HepG2 (cell line): ENCODE measurements around the gene HINT2. TPM values are rescaled to one million over a fixed set of nuclear protein-coding genes. Genes with fewer than 3 reads are reported as not detected.

Experiments
- GATA4 ChIP-seq: sonication (generic); IDR thresholded peaks from 2 replicates; pipeline ENCODE4 v1.6.1; 2016; ENCODE audit warnings: antibody characterized with exemption, low read depth, borderline replicate concordance
- SOX5 ChIP-seq: IDR thresholded peaks from 2 replicates; pipeline ENCODE4 v1.6.1; 2016; ENCODE audit warnings: borderline replicate concordance
- SUZ12 ChIP-seq: fragments of 150-350 bp; IDR thresholded peaks from 2 replicates; pipeline ENCODE4 v1.6.1; 2014; ENCODE audit warnings: low read depth, low read length
- TBX2 ChIP-seq: sonication (generic); formaldehyde crosslinking; IDR thresholded peaks from 2 replicates; pipeline ENCODE4 v1.5.0; 2020; ENCODE audit warnings: missing genetic modification reagents, mild to moderate bottlenecking, borderline replicate concordance
- ZHX1 ChIP-seq: sonication (generic); formaldehyde crosslinking; IDR thresholded peaks from 2 replicates; pipeline ENCODE4 v1.8.1; 2022; ENCODE audit warnings: low read depth, mild to moderate bottlenecking, missing genetic modification reagents
- ZNF724P ChIP-seq: sonication (generic); formaldehyde crosslinking; IDR thresholded peaks from 2 replicates; pipeline ENCODE4 v1.8.0; 2022; ENCODE audit warnings: missing genetic modification reagents, borderline replicate concordance
- polyA plus RNA-seq, 8 experiments: library from polyadenylated mRNA; depleted of rRNA in 3 of 8; stranded (reverse) in 7 of 8; unstranded in 1 of 8; fragments of >200 nt; fragmentation: Illumina TruSeq in 4 of 8; extraction: Trizol in 4 of 8; gene quantifications; 2 replicates each; pipeline versions ENCODE4 v1.2.1 to v1.2.3, GENCODE V29; 2011 to 2016; ENCODE audit warnings: low read depth in 4 of 8, missing spikeins in 1 of 8, mixed read lengths in 1 of 8; ENCODE audit not compliant: insufficient read depth in 1 of 8
- total RNA-seq, 5 experiments: library from RNA; depleted of rRNA; stranded (reverse); fragments of >200 nt; fragmentation: Illumina TruSeq; extraction: Trizol; gene quantifications; 2 replicates each; pipeline ENCODE4 v1.2.3, GENCODE V29; 2016; ENCODE audit warnings: low read depth in 1 of 5
- TF ChIP-seq, protein P1 (sequence below): IDR thresholded peaks from 2 replicates; pipeline ENCODE4 v1.4.0; 2020; ENCODE audit warnings: mild to moderate bottlenecking, missing genetic modification reagents
- TF ChIP-seq, protein P2 (sequence below): sonication (generic); formaldehyde crosslinking; IDR thresholded peaks from 2 replicates; pipeline ENCODE4 v1.9.0; 2022; ENCODE audit warnings: missing genetic modification reagents, mild to moderate bottlenecking, borderline replicate concordance
- TF ChIP-seq, protein P3 (sequence below): IDR thresholded peaks from 2 replicates; pipeline ENCODE4 v1.6.1; 2018; ENCODE audit warnings: missing genetic modification reagents, mild to moderate bottlenecking, missing compliant biosample characterization
- TF ChIP-seq, protein P4 (sequence below): sonication (generic); formaldehyde crosslinking; IDR thresholded peaks from 2 replicates; pipeline ENCODE4 v1.9.0; 2021; ENCODE audit warnings: missing genetic modification reagents, borderline replicate concordance

Gene HINT2
- total and polyA plus RNA-seq, 2 of the 13 experiments (the other 11 are each of a cell fraction or from before 2014, with no cell fraction given), result 37.9 to 56.2 TPM

DNA sequence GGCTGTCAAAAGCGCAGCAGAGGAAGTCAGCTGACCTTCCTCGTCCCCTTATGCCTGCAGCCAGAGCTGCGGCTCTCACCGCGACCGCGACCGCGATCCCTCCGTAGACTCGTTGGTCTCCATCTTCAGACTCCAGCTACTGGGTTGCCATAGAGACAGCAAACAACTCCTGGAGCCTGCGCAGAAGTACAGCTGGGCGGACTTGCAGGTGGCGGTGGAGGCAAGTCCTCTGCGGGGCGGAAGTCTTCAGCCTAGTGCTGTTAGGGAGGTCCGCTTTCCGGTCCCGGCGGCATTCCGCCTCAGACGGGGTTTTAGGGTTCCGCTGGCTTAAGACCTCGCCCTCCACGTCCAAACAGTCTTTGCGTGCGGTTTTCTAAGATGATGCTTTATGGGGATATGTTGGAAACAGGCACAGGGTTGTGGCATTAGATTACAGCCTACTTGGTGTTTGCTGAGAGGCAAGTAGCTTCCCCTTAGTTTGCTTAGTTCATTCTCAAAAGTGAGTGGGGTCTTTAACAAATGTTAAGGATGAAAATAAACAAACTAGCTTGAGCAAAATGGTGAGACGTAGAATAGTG, 2.7 kb downstream of the HINT2 start, which contains the start of gene SPAG8 (continued):
- TF ChIP-seq ZHX1 (CRISPR knock-in tag), result no peak
- 0 out of 2 replicates have a peak, but pooled peaks have one; percentile 22 for TF ChIP-seq SOX5 (CRISPR knock-in tag)
- TF ChIP-seq, protein P1, sequence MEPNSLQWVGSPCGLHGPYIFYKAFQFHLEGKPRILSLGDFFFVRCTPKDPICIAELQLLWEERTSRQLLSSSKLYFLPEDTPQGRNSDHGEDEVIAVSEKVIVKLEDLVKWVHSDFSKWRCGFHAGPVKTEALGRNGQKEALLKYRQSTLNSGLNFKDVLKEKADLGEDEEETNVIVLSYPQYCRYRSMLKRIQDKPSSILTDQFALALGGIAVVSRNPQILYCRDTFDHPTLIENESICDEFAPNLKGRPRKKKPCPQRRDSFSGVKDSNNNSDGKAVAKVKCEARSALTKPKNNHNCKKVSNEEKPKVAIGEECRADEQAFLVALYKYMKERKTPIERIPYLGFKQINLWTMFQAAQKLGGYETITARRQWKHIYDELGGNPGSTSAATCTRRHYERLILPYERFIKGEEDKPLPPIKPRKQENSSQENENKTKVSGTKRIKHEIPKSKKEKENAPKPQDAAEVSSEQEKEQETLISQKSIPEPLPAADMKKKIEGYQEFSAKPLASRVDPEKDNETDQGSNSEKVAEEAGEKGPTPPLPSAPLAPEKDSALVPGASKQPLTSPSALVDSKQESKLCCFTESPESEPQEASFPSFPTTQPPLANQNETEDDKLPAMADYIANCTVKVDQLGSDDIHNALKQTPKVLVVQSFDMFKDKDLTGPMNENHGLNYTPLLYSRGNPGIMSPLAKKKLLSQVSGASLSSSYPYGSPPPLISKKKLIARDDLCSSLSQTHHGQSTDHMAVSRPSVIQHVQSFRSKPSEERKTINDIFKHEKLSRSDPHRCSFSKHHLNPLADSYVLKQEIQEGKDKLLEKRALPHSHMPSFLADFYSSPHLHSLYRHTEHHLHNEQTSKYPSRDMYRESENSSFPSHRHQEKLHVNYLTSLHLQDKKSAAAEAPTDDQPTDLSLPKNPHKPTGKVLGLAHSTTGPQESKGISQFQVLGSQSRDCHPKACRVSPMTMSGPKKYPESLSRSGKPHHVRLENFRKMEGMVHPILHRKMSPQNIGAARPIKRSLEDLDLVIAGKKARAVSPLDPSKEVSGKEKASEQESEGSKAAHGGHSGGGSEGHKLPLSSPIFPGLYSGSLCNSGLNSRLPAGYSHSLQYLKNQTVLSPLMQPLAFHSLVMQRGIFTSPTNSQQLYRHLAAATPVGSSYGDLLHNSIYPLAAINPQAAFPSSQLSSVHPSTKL (CRISPR knock-in tag), result peak; percentile 30; the same call in 1 of the 2 replicates
- TF ChIP-seq TBX2 (CRISPR knock-in tag), result 0 out of 2 replicates have a peak, but pooled peaks have one; percentile 39
- TF ChIP-seq, protein P2, sequence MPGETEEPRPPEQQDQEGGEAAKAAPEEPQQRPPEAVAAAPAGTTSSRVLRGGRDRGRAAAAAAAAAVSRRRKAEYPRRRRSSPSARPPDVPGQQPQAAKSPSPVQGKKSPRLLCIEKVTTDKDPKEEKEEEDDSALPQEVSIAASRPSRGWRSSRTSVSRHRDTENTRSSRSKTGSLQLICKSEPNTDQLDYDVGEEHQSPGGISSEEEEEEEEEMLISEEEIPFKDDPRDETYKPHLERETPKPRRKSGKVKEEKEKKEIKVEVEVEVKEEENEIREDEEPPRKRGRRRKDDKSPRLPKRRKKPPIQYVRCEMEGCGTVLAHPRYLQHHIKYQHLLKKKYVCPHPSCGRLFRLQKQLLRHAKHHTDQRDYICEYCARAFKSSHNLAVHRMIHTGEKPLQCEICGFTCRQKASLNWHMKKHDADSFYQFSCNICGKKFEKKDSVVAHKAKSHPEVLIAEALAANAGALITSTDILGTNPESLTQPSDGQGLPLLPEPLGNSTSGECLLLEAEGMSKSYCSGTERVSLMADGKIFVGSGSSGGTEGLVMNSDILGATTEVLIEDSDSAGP, result peak; percentile 90
- TF ChIP-seq, protein P3, sequence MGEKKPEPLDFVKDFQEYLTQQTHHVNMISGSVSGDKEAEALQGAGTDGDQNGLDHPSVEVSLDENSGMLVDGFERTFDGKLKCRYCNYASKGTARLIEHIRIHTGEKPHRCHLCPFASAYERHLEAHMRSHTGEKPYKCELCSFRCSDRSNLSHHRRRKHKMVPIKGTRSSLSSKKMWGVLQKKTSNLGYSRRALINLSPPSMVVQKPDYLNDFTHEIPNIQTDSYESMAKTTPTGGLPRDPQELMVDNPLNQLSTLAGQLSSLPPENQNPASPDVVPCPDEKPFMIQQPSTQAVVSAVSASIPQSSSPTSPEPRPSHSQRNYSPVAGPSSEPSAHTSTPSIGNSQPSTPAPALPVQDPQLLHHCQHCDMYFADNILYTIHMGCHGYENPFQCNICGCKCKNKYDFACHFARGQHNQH, result peak; percentile 75
- TF ChIP-seq, protein P4, sequence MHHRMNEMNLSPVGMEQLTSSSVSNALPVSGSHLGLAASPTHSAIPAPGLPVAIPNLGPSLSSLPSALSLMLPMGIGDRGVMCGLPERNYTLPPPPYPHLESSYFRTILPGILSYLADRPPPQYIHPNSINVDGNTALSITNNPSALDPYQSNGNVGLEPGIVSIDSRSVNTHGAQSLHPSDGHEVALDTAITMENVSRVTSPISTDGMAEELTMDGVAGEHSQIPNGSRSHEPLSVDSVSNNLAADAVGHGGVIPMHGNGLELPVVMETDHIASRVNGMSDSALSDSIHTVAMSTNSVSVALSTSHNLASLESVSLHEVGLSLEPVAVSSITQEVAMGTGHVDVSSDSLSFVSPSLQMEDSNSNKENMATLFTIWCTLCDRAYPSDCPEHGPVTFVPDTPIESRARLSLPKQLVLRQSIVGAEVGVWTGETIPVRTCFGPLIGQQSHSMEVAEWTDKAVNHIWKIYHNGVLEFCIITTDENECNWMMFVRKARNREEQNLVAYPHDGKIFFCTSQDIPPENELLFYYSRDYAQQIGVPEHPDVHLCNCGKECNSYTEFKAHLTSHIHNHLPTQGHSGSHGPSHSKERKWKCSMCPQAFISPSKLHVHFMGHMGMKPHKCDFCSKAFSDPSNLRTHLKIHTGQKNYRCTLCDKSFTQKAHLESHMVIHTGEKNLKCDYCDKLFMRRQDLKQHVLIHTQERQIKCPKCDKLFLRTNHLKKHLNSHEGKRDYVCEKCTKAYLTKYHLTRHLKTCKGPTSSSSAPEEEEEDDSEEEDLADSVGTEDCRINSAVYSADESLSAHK, result no peak
- no peak for TF ChIP-seq GATA4
- TF ChIP-seq ZNF724P (CRISPR knock-in tag), result no peak
- TF ChIP-seq SUZ12, result no peak
